Liver (tissue), 3 donors: ENCODE measurements around the gene BICDL2.

Experiments
- SP1 ChIP-seq: IDR thresholded peaks from 2 replicates; pipeline ENCODE4 v1.6.1; 2018; ENCODE audit warnings: antibody characterized with exemption, mild to moderate bottlenecking
- TF ChIP-seq, protein P1 (sequence below): fragments of 150-350 bp; IDR thresholded peaks from 2 replicates; pipeline ENCODE4 v1.5.1; 2017; ENCODE audit warnings: improper control_type of control experiment, low read depth, low read length; ENCODE audit not compliant: missing input control
- TF ChIP-seq, protein P2 (sequence below): IDR thresholded peaks from 2 replicates; pipeline ENCODE4 v1.6.1; 2016; ENCODE audit warnings: antibody characterized with exemption, mild to moderate bottlenecking
- donor health status: healthy.
- donor health status: healthy.

DNA sequence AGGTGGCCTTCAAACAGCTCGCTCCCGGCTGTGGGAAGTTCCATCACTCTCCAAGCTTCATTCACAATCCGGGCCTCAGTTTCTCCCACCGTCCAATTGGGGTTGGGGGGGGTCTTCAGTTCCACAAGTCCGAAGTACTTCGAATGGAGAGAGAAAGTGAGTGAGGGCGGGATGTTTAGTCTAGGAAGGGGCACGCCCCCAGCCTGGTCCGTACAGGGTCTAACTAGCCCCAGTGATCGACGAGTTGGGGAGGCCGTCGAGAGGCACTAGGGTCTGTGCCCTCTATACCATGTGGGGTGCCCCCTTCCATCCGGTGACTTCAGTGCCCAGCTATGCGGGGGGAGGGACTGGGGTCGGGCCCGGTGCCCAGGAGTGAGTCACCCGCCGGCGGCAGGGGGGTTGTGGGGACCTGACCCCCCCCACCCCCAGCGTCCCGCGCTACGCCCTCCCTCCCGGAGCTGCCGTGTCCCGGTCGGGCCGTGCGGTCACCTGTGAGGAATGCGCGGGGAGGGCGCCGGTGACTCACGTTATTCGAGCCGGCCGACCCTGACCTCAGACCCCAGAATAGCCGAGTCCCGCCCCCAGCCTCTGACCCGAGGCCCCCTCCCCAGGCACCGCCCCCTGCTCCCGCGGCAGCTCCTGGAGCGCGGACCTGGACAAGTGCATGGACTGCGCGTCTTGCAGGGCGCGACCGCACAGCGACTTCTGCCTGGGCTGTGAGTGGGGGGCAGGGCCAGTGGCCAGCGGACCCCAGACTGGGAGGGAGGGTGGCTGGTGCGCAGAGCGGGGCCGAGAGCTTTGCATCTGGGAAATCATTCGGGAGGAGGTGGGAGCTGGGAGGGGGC is 15.9 kb downstream of the BICDL2 start:
- TF ChIP-seq, protein P1, sequence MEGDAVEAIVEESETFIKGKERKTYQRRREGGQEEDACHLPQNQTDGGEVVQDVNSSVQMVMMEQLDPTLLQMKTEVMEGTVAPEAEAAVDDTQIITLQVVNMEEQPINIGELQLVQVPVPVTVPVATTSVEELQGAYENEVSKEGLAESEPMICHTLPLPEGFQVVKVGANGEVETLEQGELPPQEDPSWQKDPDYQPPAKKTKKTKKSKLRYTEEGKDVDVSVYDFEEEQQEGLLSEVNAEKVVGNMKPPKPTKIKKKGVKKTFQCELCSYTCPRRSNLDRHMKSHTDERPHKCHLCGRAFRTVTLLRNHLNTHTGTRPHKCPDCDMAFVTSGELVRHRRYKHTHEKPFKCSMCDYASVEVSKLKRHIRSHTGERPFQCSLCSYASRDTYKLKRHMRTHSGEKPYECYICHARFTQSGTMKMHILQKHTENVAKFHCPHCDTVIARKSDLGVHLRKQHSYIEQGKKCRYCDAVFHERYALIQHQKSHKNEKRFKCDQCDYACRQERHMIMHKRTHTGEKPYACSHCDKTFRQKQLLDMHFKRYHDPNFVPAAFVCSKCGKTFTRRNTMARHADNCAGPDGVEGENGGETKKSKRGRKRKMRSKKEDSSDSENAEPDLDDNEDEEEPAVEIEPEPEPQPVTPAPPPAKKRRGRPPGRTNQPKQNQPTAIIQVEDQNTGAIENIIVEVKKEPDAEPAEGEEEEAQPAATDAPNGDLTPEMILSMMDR: no peak
- no peak for TF ChIP-seq SP1
- TF ChIP-seq, protein P2, sequence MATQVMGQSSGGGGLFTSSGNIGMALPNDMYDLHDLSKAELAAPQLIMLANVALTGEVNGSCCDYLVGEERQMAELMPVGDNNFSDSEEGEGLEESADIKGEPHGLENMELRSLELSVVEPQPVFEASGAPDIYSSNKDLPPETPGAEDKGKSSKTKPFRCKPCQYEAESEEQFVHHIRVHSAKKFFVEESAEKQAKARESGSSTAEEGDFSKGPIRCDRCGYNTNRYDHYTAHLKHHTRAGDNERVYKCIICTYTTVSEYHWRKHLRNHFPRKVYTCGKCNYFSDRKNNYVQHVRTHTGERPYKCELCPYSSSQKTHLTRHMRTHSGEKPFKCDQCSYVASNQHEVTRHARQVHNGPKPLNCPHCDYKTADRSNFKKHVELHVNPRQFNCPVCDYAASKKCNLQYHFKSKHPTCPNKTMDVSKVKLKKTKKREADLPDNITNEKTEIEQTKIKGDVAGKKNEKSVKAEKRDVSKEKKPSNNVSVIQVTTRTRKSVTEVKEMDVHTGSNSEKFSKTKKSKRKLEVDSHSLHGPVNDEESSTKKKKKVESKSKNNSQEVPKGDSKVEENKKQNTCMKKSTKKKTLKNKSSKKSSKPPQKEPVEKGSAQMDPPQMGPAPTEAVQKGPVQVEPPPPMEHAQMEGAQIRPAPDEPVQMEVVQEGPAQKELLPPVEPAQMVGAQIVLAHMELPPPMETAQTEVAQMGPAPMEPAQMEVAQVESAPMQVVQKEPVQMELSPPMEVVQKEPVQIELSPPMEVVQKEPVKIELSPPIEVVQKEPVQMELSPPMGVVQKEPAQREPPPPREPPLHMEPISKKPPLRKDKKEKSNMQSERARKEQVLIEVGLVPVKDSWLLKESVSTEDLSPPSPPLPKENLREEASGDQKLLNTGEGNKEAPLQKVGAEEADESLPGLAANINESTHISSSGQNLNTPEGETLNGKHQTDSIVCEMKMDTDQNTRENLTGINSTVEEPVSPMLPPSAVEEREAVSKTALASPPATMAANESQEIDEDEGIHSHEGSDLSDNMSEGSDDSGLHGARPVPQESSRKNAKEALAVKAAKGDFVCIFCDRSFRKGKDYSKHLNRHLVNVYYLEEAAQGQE: no peak
